ENCODE data around the gene AMZ1.

AMZ1 gene, protein sequence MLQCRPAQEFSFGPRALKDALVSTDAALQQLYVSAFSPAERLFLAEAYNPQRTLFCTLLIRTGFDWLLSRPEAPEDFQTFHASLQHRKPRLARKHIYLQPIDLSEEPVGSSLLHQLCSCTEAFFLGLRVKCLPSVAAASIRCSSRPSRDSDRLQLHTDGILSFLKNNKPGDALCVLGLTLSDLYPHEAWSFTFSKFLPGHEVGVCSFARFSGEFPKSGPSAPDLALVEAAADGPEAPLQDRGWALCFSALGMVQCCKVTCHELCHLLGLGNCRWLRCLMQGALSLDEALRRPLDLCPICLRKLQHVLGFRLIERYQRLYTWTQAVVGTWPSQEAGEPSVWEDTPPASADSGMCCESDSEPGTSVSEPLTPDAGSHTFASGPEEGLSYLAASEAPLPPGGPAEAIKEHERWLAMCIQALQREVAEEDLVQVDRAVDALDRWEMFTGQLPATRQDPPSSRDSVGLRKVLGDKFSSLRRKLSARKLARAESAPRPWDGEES

DNA sequence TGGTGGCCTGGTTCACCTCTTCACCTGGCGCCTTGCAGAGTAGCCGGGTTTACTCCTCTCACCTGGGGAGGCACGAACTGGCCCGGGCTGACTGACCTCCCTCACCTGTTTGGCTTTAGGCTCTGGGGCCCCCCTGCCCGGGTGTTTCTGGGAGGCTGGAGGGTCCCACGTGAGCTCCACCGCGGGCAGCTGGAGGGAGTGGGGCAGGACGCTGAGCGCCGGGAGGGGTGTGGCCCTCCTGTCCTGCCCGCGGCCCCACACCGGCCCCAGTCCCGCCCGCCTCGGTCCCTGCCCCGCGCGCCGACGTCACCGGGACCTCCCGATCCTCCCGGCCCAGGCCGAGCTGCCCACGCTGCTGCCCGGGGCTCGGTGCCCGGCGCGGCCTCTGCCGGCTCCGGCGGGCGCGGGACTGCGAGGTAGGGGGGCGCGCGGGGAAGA, at the start of gene AMZ1:
AMZ1 (plus strand) TSS at position 322 of the 438 bp plus-strand sequence. CDS start 12,250 bp downstream, outside the sequence.
- peak; percentile 10 to 20 for ATAC-seq (replicated peaks)

DNA sequence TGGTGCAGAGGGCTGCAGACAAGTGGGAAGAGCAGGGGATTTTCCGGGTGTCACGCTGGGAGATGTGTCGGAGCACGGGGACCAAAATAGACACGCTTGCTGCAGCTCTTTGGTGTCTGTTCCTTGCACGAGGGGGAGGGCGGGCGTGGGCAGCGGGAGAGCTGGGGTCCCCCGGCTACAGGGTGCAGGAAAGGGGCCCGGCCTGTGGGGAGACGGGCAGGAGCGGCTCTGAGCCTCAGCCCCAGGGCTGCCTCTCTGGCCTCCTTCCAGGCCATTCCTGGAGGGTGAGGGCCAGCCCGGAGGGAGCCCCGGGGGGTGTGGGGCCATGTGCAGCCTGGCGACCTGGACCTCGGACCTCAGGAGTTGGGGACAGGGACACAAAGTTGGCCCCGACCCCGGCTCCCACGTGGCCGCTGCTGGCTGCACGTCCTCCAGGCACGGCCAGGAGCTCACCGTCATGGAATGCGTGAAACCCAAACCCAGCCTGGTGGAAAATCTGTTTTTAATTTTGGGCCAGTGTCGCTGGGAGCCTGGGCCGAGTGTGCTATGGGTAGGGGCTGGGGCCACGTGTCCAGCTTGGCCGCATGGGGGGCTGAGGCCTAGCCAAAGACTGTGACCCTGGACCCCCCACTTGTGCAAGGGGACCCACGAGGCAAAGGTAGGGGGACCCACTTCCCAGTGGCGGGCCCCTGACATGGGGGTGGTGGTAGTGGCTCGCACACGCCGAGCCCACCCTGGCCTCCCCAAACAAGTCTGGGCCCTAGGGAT, 49.6 kb upstream of the AMZ1 start:
- Mint-ChIP-seq H3K36me3 (peaks cover 20 to 34% of the 10 kb centered on the region in 2 donors), H3K27ac (peak overlapping the region; percentile 94), H3K27me3 (no peaks in the 10 kb centered on the region), H3K9me3 (no peaks in the 10 kb centered on the region), H3K4me3 (peak overlapping the region; percentile 78 to 79), H3K4me1 (peaks cover 51 to 88% of the 10 kb centered on the region in 2 donors)
- ATAC-seq (replicated peaks) (no peak), DNase-seq (no peak)

More for the DNA sequence above, at the start of gene AMZ1:
- peaks cover 41 to 56% of the 10 kb centered on the region in 2 donors for H3K27me3 Mint-ChIP-seq
- H3K27ac Mint-ChIP-seq, result peak within 1 kb of the TSS; percentile 89
- H3K4me1 Mint-ChIP-seq, result peaks cover 14 to 37% of the 10 kb centered on the region in 2 donors
- no peak for DNase-seq
- no peaks in the 10 kb centered on the region for H3K36me3 Mint-ChIP-seq
- H3K9me3 Mint-ChIP-seq, result no peaks in the 10 kb centered on the region
- peak within 1 kb of the TSS; percentile 66 to 79 for H3K4me3 Mint-ChIP-seq

DNA sequence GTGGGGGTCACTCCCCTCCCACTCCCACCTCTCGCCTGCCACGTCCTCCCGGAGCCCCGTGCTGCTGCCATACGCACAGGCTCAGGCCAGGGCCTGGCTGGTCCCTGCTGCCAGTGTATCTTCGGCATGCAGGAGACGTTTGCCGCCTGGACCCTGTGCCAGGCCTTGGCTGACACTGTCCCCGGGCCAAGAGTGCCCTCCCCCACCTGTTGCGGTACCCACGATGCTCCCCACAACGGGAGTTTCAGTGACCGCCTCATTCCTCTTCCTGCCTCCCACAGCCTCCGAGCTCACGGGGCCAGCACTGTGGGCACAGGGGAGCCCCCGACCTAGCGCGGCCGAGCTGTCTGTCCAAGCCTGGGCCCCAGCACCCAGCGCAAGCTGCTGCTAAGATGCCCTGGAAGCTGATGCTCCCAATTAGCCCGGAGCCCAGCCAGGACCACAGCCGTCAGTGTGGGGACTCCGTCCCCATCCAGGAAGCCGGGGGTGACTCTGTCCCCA, 48.8 kb upstream of the AMZ1 start:
- Mint-ChIP-seq H3K4me1 (peaks cover 55 to 88% of the 10 kb centered on the region in 2 donors), H3K27me3 (no peaks in the 10 kb centered on the region), H3K9me3 (no peaks in the 10 kb centered on the region), H3K4me3 (peak overlapping the region; percentile 15 to 39), H3K36me3 (peaks cover 23 to 32% of the 10 kb centered on the region in 2 donors), H3K27ac (peak overlapping the region; percentile 59)
- DNase-seq (no peak), ATAC-seq (replicated peaks) (no peak)

DNA sequence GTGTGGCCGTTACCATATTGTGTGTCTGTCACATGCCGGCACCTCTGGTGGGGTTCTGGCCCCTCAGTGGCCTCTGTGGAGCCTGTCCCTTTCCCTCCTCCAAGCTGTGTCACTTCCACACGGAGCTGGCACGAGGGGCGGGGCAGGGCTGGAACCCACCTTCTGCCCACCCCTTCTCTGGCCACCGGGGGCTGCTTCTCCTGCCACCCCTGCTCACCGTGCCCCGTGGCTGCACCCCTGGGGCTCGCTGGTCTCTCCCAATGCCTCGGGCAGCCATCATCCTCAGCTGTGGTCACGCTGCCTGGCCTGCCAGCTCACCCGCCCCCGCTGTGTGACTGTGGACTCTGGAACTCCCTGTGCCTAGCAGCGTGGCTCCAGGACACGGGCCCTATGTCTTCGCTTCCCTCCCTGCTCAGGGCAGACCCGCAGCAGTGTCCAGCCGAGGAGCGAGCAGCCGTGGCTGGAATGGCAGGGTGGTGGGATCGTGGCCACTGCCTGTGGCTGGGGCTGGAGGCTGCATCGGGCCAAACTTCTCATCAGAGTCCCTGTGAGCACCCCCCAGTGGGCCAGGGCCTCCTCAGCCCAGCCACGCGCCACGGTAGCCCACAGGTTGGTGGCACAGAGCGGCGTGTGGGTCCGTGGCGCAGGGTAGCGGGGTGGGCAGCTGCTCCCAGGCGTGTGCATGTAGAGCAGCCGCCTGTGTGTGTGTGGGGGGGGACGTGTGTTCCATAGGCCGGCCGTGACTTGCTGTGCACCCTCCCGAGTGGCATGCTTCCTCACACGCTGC, 48.1 kb upstream of the AMZ1 start:
- DNase-seq, result no peak
- peaks cover 19 to 35% of the 10 kb centered on the region in 2 donors for H3K36me3 Mint-ChIP-seq
- peaks cover 55 to 88% of the 10 kb centered on the region in 2 donors for H3K4me1 Mint-ChIP-seq
- no peaks in the 10 kb centered on the region for H3K9me3 Mint-ChIP-seq
- no peaks in the 10 kb centered on the region for H3K27me3 Mint-ChIP-seq
- H3K27ac Mint-ChIP-seq, result peak overlapping the region; percentile 98
- peak overlapping the region; percentile 11 to 25 for H3K4me3 Mint-ChIP-seq
- no peak for ATAC-seq (replicated peaks)

DNA sequence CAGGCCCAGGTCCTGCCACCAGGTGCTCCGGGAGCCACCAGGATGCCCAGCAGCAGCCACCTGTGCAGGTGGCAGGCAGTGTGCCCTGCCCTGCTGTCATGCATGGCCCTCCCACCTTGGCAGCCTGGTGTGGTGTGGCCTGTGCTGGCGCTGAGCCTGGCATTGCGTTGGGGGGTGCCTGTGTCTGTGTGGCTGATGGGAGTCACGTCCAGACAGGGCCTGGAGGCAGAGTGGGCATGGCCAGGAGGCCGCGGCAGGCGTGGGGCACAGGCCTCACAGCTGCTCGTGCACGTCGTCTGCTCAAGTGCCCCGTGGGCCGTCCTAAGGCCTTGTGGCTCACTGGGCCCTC, 47.5 kb upstream of the AMZ1 start:
- peak overlapping the region; percentile 98 for H3K27ac Mint-ChIP-seq

DNA sequence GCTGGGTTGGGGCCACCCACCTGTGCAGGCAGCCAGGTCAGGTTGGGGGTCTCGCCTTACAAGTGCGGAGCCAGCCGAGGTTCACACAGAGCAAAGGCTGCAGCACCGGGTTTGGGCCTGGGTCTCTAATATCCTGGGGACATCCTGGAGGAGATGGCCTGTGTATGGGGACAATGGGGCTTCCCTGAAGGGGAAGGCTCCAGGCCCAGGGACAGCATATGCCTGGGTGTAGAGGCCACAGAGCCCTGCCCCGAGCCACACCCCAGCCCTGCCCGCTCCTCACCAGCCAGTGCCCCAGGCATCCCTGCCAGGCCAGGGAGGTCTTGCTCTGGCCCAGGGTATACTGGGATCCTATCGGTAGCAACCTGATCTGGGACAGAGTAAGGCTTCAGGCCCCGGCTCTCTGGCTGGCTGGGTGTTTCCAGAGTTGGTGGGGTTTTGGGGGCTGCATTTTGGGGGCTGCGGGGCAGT, 47.1 kb upstream of the AMZ1 start:
- ATAC-seq (replicated peaks) (peak; percentile 12 to 14), DNase-seq (no peak)
- Mint-ChIP-seq H3K27me3 (no peaks in the 10 kb centered on the region), H3K36me3 (peaks cover 13 to 32% of the 10 kb centered on the region in 2 donors), H3K4me3 (peak overlapping the region; percentile 74 to 80), H3K27ac (peak overlapping the region; percentile 98), H3K9me3 (no peaks in the 10 kb centered on the region), H3K4me1 (peaks cover 59 to 88% of the 10 kb centered on the region in 2 donors)

More for the DNA sequence above, 47.5 kb upstream of the AMZ1 start:
- peaks cover 58 to 88% of the 10 kb centered on the region in 2 donors for H3K4me1 Mint-ChIP-seq
- no peaks in the 10 kb centered on the region for H3K9me3 Mint-ChIP-seq
- H3K27me3 Mint-ChIP-seq, result no peaks in the 10 kb centered on the region
- no peak for ATAC-seq (replicated peaks)
- H3K4me3 Mint-ChIP-seq, result peak overlapping the region in 1 of 2 donors; percentile 74
- DNase-seq, result no peak
- H3K36me3 Mint-ChIP-seq, result peaks cover 15 to 32% of the 10 kb centered on the region in 2 donors

DNA sequence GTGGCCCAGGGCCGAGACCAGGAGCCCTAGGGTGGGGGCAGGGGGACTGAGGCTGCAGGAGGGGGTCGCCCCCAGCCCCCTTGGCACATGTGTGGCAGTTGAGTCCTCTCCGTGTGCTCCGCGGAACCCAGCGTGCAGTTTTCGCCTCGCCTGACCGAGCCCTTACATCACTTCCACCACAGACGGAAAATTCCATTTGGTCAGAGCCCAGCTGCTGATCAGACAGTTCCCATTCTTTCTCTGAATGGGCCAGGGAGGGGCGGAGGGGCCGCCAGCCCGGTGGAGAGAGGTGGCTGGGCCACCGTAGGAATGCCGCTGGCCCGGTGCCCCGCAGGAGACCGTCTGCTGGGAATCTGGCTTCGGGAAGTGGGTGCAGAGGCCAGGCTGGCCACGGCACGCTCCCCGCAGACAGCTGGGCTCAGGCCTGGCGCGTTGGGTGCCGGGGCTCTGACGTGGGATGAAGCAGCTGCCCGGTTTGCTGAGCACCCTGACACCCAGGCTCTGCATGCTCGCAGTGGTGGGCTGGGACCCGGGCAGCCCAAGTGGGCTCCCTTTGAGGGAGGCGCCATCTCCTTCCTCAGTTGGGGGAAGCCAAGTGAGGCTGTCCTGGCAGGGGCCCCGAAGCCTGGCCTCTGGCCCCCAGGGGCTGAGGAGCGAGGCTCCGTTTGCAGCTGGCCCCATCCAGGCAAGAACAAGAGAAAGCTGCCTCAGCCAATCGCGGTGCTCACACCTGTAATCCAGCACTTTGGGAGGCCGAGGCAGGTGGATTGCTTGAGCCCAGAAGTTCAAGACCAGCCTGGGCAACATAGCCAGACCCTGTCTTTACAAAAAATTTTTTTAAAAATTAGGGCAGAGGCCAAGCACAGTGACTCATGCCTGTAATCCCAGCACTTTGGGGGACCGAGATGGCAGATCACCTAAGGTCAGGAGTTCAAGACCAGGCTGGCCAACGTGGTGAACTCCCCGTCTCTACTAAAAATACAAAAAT, 46.3 kb upstream of the AMZ1 start:
- peak overlapping the region; percentile 74 to 80 for H3K4me3 Mint-ChIP-seq
- ATAC-seq (replicated peaks), result peak; percentile 78 to 79
- H3K9me3 Mint-ChIP-seq, result no peaks in the 10 kb centered on the region
- peak; percentile 78 for DNase-seq
- H3K36me3 Mint-ChIP-seq, result peaks cover 13 to 29% of the 10 kb centered on the region in 2 donors
- H3K4me1 Mint-ChIP-seq, result peaks cover 53 to 80% of the 10 kb centered on the region in 2 donors
- peak overlapping the region; percentile 98 for H3K27ac Mint-ChIP-seq
- no peaks in the 10 kb centered on the region for H3K27me3 Mint-ChIP-seq

DNA sequence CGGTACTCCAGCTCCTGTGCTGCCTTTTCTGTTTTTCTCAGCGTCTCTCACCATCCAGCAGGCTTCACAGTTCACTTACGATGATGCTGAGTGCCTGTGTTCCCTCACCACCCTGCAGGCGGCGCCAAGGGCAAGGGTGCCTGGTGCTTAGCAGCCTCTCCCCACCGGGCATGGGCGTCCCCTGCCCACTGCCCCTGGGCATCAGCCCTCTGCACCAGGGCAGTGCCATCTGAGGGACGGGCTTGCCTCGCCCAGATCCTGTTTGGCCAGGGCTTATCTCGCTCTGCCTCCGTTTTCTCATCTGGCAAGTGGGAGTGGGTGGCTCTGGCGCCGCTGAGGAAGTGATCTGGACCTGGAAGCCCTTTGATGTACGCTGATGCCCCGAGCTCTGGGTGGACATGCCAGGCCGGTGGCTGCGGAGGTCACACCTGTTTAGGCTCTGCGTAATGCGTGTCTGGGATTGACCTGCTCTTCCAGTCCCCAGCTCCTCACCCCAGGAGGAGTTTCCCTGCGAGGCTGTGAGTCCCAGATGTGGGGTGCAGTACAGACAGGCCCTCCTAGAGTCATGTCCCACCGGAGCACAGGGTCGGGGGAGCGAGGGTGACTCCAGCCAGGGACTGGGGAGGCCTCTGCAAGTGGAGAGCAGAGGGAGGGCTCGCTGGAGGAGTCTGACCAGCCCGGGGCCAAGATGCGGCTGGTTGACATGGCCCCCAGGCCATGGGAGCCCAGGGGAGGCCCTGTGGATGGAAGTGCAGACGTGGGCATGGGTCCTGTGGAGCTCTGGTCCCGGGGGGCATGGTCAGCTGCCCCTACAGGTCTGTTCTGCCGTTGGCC, 44.4 kb upstream of the AMZ1 start:
- no peaks in the 10 kb centered on the region for H3K27me3 Mint-ChIP-seq
- peak overlapping the region; percentile 85 for H3K27ac Mint-ChIP-seq
- no peak for DNase-seq
- no peaks in the 10 kb centered on the region for H3K9me3 Mint-ChIP-seq
- no peak for ATAC-seq (replicated peaks)
- peaks cover 44 to 61% of the 10 kb centered on the region in 2 donors for H3K4me1 Mint-ChIP-seq
- peak overlapping the region in 1 of 2 donors; percentile 49 for H3K4me3 Mint-ChIP-seq
- peaks cover 18 to 29% of the 10 kb centered on the region in 2 donors for H3K36me3 Mint-ChIP-seq

DNA sequence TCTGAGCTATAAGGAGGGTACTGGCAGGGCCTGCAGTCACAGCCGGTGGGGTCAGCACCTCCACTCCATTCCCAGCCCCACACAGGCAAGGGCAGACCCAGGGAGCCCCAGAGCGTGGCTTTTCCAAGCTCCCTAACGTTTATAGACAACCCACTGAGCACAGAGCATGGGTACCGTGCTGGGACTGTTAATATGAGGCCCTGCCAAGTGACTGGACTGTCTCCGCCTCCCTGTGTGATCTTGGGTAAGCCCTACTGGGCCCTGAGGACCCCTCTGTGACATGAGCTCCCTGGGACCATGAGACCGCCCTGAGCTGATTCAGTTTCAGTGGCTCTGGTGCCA, 43.8 kb upstream of the AMZ1 start:
- Mint-ChIP-seq H3K4me1 (peaks cover 43 to 56% of the 10 kb centered on the region in 2 donors), H3K27ac (peak overlapping the region; percentile 63), H3K27me3 (no peaks in the 10 kb centered on the region), H3K4me3 (peak overlapping the region; percentile 49 to 70), H3K9me3 (no peaks in the 10 kb centered on the region), H3K36me3 (peaks cover 22 to 33% of the 10 kb centered on the region in 2 donors)
- DNase-seq (no peak), ATAC-seq (replicated peaks) (no peak)

DNA sequence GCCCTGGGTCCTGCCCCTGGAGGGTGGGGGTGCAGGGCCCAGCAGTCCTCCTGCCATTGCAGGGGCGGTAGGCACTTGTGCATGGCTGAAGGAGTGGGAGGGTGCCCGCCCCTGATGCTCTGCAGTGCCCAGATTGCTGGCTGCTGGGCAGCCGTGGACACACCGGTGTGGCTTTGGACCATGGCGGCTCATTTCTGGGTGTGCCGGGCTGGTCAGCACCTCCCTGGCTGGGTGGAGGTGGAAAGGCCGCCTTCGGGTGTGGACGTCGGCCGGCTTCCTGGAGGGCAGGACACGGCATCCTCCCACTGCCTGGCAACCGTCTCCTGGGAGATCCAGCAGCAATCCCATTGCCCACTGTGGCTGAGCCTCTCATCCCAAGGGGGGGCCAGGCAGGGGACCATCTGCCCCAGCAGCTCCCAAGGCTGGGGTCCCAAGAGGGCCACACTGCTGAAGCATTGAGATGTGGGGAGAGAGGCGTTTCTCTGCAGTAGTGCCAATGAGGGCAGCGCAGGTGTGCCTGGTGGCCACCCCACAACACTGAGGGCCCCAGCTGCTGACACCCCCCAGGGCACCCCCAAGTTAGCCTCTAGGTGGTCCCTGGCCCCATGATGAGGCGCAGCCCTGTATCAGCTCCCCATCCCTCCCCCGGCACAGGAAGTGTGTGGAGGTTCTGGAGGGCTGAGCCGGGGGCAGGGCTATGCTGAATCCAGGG, 43.3 kb upstream of the AMZ1 start:
- H3K9me3 Mint-ChIP-seq, result no peaks in the 10 kb centered on the region
- peak overlapping the region; percentile 96 for H3K27ac Mint-ChIP-seq
- H3K4me3 Mint-ChIP-seq, result peak overlapping the region; percentile 74 to 86
- peak; percentile 28 to 38 for ATAC-seq (replicated peaks)
- peaks cover 22 to 30% of the 10 kb centered on the region in 2 donors for H3K36me3 Mint-ChIP-seq
- H3K4me1 Mint-ChIP-seq, result peaks cover 41 to 50% of the 10 kb centered on the region in 2 donors
- no peaks in the 10 kb centered on the region for H3K27me3 Mint-ChIP-seq
- no peak for DNase-seq

DNA sequence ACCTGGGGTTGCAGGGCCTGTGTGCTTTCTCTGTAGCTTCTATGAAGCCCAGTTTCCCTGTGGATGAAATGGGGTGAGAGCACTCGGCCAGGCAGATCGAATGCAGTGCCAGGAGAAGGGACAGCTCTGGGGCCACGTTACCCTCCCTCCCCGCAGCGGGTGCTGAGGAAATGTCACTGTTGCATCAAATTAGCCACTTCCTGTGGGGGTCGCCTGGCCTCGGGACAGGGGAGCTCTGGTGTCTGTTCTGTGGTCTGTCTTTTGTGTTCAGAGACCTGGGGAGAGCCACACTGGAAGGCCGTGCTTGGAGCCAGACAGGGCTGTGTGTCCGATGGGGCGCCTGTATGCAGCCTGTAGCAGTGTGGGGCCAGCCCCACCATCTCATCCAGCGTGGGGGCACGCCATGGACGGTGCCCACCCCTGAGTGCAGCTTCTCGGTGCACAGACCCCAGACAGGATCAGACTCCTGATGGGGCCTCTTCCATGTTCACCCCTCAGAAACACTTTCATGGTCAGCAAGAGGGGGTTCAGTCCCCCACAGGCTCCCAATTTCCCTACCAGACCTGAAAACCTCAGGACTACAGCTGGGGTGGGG, 42.6 kb upstream of the AMZ1 start:
- DNase-seq, result peak; percentile 32

More for the DNA sequence above, 42.6 kb upstream of the AMZ1 start:
- peaks cover 24 to 27% of the 10 kb centered on the region in 2 donors for H3K36me3 Mint-ChIP-seq
- peak; percentile 26 to 47 for ATAC-seq (replicated peaks)
- H3K9me3 Mint-ChIP-seq, result no peaks in the 10 kb centered on the region
- peak overlapping the region; percentile 77 for H3K27ac Mint-ChIP-seq
- H3K4me1 Mint-ChIP-seq, result peaks cover 35 to 50% of the 10 kb centered on the region in 2 donors
- H3K4me3 Mint-ChIP-seq, result peak overlapping the region; percentile 74 to 86
- H3K27me3 Mint-ChIP-seq, result no peaks in the 10 kb centered on the region
